Measurements from ENCODE around the gene BCL2L13. TPM values are rescaled to one million over a fixed set of nuclear protein-coding genes. Genes with fewer than 3 reads are reported as not detected.
"Not testable (repeated sequence)": the region's sequence is repeated elsewhere in the genome, so short reads cannot be mapped to it uniquely, and the experiment has no call there.

Gene BCL2L13
- total RNA-seq, 1 donor: 25.9 TPM

DNA sequence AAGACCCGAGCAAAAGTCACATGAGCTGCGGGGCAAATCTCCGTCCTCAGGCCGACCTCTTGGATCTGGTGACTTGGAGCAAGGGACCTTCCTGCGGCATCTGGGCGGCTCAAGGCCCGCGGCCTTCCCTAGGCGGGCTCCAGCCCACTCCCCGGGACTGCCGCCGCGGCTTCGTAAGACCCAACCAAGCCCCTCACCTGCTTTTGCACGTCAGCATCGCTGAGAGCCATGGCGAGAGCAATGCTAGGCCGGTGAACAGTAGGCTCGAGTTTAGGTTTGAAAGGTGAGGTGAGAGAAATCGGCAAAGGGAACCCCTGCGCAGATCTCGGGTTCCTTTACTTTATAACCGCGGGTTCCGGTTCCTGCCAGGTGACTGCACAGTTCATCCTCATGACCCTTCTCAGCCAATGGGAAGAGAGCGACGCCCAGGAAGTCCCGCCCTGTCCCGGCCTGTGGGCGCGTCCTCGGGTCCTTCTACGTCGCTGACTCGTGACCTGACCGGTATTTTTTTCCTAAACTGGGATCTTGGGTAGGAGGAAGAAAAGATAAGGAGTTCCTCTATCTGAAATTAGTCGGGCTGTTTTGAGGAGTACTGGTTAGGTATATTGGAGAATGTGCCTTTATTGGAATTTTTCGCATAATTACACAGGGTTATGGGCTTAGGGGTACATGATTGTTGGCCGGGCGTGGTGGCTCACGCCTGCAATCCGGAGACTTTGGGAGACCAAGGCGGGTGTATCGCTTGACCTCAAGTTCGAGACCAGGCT, 10.0 kb upstream of the BCL2L13 start, which contains the start of gene ATP6V1E1:
ATP6V1E1 (minus strand) TSS at position 344 of the 767 bp plus-strand sequence; CDS start at position 230, 114 bp downstream.
- H3K4me1 ChIP-seq (ENCODE audit: insufficient read depth, low read length): peaks cover 25% of the 10 kb centered on the region
- peak within 1 kb of the TSS; percentile 87 for H3K4me3 ChIP-seq (ENCODE audit: low read length)
- H3K9me3 ChIP-seq (ENCODE audit: low read depth, low read length): no peaks in the 10 kb centered on the region
- no peaks in the 10 kb centered on the region for H3K27me3 ChIP-seq (ENCODE audit: insufficient read depth, low read length)

DNA sequence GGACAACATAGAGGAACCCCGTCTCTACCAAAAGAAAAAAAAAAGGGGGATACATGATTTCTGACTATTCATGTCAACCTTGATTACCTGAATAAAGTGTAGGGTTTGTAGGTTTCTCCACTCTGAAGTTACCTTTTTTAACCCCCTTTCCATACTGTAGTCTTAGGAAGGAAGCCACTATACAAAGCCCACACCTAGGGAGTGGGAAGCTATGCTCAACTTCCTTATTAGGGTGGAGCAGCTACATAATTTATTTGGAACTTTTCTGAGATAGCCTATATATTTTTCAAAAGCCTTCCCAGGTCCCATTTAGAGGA, 9.4 kb upstream of the BCL2L13 start:
- H3K4me3 ChIP-seq (ENCODE audit: low read length): peak overlapping the region; percentile 87
- no peaks in the 10 kb centered on the region for H3K9me3 ChIP-seq (ENCODE audit: low read depth, low read length)
- peaks cover 25% of the 10 kb centered on the region for H3K4me1 ChIP-seq (ENCODE audit: insufficient read depth, low read length)
- no peaks in the 10 kb centered on the region for H3K27me3 ChIP-seq (ENCODE audit: insufficient read depth, low read length)

DNA sequence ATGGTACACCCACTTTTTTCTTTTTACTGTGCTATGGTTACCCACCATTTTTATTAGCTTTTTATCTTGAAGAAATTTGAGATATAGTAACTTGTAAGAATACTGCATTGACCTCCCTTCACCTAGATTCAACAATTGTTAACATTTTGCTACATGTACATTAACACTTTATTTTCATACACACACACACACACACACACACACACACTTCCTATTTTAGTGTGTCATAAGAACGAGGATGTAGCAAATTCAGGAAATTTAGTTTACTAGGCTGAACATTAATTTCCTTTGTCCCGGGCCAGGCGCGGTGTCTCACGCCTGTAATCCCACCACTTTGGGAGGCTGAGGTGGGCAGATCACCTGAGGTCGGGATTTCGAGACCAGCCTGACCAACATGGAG, 8.9 kb upstream of the BCL2L13 start:
- Histone ChIP-seq H3K4me3 (ENCODE audit: low read length) (no peak overlapping the region), H3K9me3 (ENCODE audit: low read depth, low read length) (no peaks in the 10 kb centered on the region)

DNA sequence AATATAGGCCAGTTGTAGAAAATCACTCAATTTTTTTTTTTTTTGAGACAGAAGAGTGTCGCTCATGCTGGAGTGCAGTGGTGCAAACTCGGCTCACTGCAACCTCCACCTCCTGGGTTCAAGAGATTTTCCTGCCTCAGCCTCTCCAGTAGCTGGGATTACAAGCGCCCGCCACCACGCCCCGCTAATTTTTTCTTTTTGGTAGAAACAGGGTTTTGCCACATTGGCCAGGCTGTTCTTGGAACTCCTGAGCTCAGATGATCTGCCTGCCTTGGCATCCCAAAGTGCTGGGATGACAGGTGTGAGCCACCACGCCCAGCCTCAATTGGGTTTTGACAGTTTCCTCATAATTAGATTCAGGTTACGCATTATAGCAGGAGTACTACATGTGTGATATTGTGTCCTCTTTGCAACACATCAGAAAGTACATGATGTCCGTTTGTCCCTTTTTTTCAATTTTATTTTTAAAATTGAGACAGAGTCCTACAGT, 7.4 kb upstream of the BCL2L13 start:
- H3K4me3 ChIP-seq (ENCODE audit: low read length): no peak overlapping the region
- no peaks in the 10 kb centered on the region for H3K9me3 ChIP-seq (ENCODE audit: low read depth, low read length)
- H3K27me3 ChIP-seq (ENCODE audit: insufficient read depth, low read length): no peaks in the 10 kb centered on the region
- H3K4me1 ChIP-seq (ENCODE audit: insufficient read depth, low read length): peaks cover 25% of the 10 kb centered on the region

More for the DNA sequence above, 8.9 kb upstream of the BCL2L13 start:
- Histone ChIP-seq H3K4me1 (ENCODE audit: insufficient read depth, low read length) (peaks cover 25% of the 10 kb centered on the region), H3K27me3 (ENCODE audit: insufficient read depth, low read length) (no peaks in the 10 kb centered on the region)

DNA sequence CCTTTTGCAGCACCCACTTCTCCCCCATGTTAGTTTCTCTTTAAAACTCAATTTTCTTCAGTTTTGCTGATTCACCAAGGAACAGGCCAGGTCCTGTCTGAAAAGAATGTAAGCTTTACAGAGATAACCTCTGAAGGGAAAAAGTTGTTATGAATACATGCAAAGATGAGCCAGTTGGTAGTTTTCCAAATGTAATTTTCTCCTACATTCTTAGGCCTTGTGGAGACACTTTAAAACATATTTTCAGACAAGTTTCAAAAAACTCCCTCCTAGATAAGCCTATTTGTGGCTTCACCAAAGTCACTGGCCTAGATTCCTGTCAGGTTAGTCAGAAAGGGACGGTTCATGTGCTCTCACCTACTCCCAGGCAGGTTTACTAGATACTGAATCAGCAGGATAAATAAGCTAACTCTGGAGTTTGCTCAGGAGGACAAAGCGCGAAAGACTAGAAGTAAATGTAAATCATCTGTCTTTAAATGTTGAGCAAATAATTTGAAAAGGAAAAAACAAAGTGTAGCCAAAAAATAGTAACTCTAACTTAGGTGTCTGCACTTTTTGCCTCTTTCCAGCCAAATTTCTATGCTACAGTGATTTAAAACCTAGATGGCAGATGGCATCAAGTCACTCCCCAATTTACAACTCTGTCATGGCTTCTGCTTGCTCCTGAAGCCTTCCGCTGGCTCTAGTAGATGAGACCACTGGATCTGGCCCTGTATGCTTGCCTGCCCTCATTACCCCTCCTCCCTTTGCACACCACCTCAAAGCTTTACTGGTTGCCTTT, 5.2 kb upstream of the BCL2L13 start:
- no peak overlapping the region for H3K4me3 ChIP-seq (ENCODE audit: low read length)
- no peaks in the 10 kb centered on the region for H3K27me3 ChIP-seq (ENCODE audit: insufficient read depth, low read length)
- no peaks in the 10 kb centered on the region for H3K9me3 ChIP-seq (ENCODE audit: low read depth, low read length)
- peaks cover 18% of the 10 kb centered on the region for H3K4me1 ChIP-seq (ENCODE audit: insufficient read depth, low read length)

DNA sequence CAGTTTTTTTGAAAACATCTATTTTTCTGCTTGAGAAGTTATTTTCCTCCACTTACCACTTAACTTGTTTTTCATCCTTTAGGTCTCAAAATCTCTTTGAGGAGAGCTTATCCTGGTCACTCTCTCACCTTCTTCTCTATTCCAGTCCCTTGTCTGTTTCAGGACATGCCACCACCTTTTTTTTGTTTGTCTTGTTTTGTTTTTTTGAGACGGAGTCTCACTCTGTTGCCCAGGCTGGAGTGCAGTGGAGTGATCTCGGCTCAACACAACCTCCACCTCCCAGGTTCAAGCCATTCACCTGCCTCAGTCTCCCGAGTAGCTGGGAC, 4.6 kb upstream of the BCL2L13 start:
- H3K4me1 ChIP-seq (ENCODE audit: insufficient read depth, low read length): peaks cover 18% of the 10 kb centered on the region
- no peaks in the 10 kb centered on the region for H3K9me3 ChIP-seq (ENCODE audit: low read depth, low read length)
- H3K4me3 ChIP-seq (ENCODE audit: low read length): no peak overlapping the region
- no peaks in the 10 kb centered on the region for H3K27me3 ChIP-seq (ENCODE audit: insufficient read depth, low read length)

DNA sequence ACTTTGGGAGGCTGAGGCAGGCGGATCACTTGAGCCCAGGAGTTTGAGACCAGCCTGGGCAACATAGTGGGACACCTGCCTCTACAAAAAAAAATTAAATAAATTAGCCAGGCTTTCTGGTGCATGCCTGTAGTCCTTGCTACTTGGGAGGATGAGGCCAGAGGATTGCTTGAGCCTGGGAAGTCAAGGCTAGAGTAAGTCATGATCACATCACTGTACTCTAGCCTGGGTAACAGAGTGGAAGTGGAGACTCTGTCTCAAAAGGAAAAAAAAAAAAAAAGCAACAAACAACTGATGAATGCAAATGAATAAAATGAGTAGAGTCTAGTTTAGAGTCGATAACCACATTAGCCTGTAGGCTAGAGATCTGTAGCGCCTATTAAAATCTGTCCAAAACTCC, 3.9 kb upstream of the BCL2L13 start:
- Histone ChIP-seq H3K9me3 (ENCODE audit: low read depth, low read length) (no peaks in the 10 kb centered on the region), H3K27me3 (ENCODE audit: insufficient read depth, low read length) (no peaks in the 10 kb centered on the region), H3K4me3 (ENCODE audit: low read length) (no peak overlapping the region), H3K4me1 (ENCODE audit: insufficient read depth, low read length) (peaks cover 19% of the 10 kb centered on the region)

DNA sequence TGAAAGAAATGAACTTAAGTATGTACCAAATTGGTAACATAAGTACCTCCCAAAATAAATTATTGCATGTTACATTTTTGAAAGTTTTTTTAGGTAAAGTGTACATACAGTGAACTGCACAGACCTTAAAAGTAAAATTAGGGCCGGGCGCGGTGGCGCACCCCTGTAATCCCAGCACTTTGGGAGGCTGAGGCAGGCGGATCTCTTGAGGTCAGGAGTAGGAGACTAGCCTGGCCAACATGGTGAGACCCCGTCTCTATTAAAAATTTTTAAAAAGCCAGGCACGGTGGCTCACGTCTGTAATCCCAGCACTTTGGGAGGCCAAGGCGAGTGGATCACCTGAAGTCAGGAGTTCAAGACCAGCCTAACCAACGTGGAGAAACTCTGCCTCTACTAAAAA, 1.7 kb upstream of the BCL2L13 start:
- H3K4me1 ChIP-seq (ENCODE audit: insufficient read depth, low read length): peaks cover 24% of the 10 kb centered on the region
- H3K27me3 ChIP-seq (ENCODE audit: insufficient read depth, low read length); H3K4me3 ChIP-seq (ENCODE audit: low read length); H3K9me3 ChIP-seq (ENCODE audit: low read depth, low read length): not testable (repeated sequence)

DNA sequence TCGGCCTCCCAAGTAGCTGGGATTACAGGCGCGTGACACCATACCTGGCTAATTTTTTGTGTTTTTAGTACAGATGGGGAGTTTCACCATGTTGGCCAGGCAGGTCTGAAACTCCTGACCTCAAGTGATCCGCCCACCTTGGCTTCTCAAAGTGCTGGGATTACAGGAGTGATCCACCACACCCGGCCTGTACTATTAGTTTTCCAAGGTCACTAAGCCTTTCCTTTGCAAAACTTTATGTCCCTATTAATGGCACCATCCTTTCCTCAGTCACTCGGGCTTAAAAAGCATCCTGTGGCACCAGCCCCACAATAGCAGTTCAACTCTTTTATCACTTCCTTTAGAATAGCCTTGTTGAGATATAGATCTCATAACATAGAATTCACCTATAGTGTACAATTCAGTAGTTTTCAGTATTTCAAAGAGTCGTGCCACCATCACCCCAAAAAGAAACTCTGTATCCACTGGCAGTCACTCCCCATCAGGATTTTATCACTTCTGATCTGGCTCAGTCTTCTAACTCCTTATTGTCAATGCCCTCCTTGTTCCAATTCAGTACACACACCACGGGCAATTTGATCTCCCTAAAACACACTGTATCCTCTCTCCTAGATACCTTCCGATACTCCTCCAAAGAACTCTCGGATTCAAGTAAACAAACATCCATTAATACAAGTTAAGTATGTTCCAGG, 921 bp upstream of the BCL2L13 start:
- H3K4me3 ChIP-seq (ENCODE audit: low read length): peak overlapping the region; percentile 83

DNA sequence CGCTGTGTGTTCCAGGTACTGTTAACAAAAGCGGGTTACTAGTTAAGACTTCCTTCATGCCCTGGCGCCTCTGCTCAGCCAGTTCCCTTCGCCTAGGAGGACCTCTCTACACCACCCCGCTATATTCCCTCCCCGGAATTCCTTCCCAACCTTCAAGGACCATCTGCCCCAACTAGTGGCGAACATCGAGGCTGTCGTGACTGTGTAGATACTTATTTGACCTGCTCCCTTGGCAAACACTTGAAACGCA, 450 bp upstream of the BCL2L13 start:
- peak overlapping the region; percentile 83 for H3K4me3 ChIP-seq (ENCODE audit: low read length)
- H3K4me1 ChIP-seq (ENCODE audit: insufficient read depth, low read length): peaks cover 35% of the 10 kb centered on the region
- H3K27me3 ChIP-seq (ENCODE audit: insufficient read depth, low read length): no peaks in the 10 kb centered on the region
- H3K9me3 ChIP-seq (ENCODE audit: low read depth, low read length): no peaks in the 10 kb centered on the region

More for the DNA sequence above, 921 bp upstream of the BCL2L13 start:
- Histone ChIP-seq H3K4me1 (ENCODE audit: insufficient read depth, low read length) (peaks cover 31% of the 10 kb centered on the region), H3K9me3 (ENCODE audit: low read depth, low read length) (no peaks in the 10 kb centered on the region), H3K27me3 (ENCODE audit: insufficient read depth, low read length) (no peaks in the 10 kb centered on the region)

DNA sequence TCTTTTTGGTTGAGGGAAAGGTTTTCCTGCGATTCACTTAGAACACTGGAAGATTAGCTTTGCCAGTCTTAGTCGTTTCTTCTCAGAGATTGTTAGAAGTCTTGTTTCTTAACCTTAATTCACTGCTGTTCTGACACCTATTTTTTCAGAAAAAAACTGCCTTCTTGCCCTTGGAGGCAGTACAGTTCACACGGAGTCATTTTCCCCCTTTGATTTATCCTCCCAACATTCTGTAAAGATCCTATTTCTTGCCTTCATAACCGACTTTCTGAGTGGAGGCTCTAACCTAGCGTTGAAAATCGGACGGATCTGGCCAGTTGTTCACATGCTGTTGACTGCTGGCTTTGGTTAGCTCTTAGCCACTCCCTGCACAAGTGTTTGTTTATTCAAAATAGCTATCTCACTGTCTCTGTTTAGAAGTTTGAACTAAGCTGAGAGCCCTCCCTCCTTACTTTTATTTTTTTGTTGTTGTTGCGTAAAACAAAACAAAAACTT, 737 bp downstream of the BCL2L13 start:
- peak overlapping the region; percentile 83 for H3K4me3 ChIP-seq (ENCODE audit: low read length)
- no peaks in the 10 kb centered on the region for H3K9me3 ChIP-seq (ENCODE audit: low read depth, low read length)
- H3K27me3 ChIP-seq (ENCODE audit: insufficient read depth, low read length): no peaks in the 10 kb centered on the region
- H3K4me1 ChIP-seq (ENCODE audit: insufficient read depth, low read length): peaks cover 42% of the 10 kb centered on the region

DNA sequence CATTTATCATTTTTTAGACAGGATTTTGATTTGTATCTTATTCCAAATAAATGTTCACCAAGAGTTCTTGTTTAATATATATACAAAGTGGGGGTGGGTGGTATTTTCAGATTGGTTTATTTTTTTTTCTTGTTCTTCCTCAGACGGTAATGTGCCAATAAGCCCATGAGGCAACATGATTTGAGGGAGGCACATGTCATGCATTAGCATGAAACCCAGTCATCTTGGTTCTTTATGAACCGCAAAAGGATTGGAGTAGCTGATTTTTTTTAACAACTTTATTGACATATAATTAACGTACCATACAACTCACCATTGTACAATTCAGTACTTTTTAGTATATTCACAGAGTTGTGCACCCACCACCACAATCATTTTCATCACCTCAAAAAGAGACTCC, 2.7 kb downstream of the BCL2L13 start:
- no peaks in the 10 kb centered on the region for H3K9me3 ChIP-seq (ENCODE audit: low read depth, low read length)
- H3K4me1 ChIP-seq (ENCODE audit: insufficient read depth, low read length): peaks cover 42% of the 10 kb centered on the region
- no peak overlapping the region for H3K4me3 ChIP-seq (ENCODE audit: low read length)
- H3K27me3 ChIP-seq (ENCODE audit: insufficient read depth, low read length): no peaks in the 10 kb centered on the region

DNA sequence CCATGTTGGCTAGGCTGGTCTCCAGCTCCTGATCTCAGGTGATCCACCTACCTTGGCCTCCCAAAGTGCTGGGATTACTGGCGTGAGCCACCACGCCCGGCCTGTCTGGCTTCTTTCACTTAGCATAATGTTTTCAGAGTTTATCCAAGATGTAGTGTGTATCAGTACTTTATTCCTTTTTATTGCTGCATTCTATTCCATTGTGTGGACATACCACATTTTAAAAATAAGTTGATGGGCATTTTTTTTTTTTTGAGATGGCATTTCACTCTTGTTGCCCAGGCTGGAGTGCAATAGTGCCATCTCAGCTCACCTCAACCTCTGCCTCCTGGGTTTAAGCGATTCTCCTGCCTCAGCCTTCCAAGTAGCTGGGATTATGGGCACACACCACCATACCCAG, 3.8 kb downstream of the BCL2L13 start:
- H3K27me3 ChIP-seq (ENCODE audit: insufficient read depth, low read length); H3K4me3 ChIP-seq (ENCODE audit: low read length); H3K9me3 ChIP-seq (ENCODE audit: low read depth, low read length): not testable (repeated sequence)
- H3K4me1 ChIP-seq (ENCODE audit: insufficient read depth, low read length): peaks cover 45% of the 10 kb centered on the region

DNA sequence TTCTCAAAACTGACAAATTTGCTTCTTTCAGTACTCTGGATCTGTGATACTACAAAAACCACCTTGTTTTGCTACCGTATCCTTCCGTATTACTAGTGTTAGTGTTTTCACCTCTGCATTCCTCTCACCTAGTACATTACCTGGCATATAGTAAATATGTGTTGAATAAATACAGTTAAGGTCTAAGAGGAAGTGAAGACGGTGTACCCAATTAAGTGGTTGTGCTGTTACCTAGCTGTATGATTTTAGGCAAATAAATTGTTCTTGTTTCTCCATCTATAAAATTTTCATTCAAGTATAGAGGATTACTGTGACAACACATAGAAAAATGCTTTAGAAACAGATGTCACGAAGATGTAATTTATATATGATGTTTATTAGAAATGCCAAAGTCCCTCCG, 8.9 kb downstream of the BCL2L13 start:
- H3K27me3 ChIP-seq (ENCODE audit: insufficient read depth, low read length): no peaks in the 10 kb centered on the region
- H3K9me3 ChIP-seq (ENCODE audit: low read depth, low read length): no peaks in the 10 kb centered on the region
- peaks cover 43% of the 10 kb centered on the region for H3K4me1 ChIP-seq (ENCODE audit: insufficient read depth, low read length)
- H3K4me3 ChIP-seq (ENCODE audit: low read length): no peak overlapping the region

DNA sequence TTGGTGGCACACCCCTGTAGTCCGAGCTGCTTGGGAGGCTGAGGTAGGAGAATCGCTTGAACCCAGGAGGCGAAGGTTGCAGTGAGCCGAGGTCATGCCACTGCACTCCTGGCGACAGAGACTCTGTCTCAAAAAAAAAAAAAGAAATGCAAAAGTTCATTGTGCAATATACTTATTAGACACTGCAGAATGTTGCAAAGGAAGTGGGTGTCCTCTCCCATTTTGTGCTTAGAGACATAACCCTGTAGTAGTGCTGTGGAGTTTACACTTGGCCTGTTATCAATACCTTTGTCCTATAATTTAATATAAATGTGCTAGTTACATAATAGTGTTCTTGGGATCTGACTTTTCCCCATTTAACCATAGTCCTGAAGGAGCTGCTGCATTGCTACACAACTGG, 9.4 kb downstream of the BCL2L13 start:
- Histone ChIP-seq H3K27me3 (ENCODE audit: insufficient read depth, low read length) (no peaks in the 10 kb centered on the region), H3K4me1 (ENCODE audit: insufficient read depth, low read length) (peaks cover 37% of the 10 kb centered on the region), H3K4me3 (ENCODE audit: low read length) (no peak overlapping the region), H3K9me3 (ENCODE audit: low read depth, low read length) (no peaks in the 10 kb centered on the region)
